ENCODE results near the gene ARHGAP26.

DNA sequence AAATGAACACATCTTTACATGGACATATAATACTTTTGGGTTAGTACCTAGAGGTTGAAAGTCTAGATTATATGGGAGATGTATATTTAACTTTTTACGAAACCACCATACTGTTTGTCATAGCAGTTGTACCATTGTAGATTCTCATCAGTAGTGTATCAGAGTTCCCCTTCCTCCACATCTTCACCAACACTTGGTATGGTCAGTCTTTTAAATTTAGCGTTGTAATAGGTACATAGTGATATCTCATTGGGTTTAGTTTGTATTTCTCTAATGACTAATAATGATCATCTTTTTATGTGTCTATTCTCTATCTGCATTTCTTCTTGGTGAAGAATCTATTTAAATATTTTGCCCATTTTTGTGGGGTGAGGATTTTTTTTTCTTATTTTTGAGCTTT lies 495.8 kb downstream of the ARHGAP26 start:
- TF ChIP-seq, protein P1, sequence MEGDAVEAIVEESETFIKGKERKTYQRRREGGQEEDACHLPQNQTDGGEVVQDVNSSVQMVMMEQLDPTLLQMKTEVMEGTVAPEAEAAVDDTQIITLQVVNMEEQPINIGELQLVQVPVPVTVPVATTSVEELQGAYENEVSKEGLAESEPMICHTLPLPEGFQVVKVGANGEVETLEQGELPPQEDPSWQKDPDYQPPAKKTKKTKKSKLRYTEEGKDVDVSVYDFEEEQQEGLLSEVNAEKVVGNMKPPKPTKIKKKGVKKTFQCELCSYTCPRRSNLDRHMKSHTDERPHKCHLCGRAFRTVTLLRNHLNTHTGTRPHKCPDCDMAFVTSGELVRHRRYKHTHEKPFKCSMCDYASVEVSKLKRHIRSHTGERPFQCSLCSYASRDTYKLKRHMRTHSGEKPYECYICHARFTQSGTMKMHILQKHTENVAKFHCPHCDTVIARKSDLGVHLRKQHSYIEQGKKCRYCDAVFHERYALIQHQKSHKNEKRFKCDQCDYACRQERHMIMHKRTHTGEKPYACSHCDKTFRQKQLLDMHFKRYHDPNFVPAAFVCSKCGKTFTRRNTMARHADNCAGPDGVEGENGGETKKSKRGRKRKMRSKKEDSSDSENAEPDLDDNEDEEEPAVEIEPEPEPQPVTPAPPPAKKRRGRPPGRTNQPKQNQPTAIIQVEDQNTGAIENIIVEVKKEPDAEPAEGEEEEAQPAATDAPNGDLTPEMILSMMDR (conservative IDR thresholded peaks at IDR 0.05; ENCODE audit: low read depth, low read length): no peak
- no peak for TF ChIP-seq POLR2A (IDR thresholded peaks at IDR 0.05; ENCODE audit: low read depth, low read length)
- TF ChIP-seq SMC3 (IDR thresholded peaks at IDR 0.05; ENCODE audit: low read depth, low read length): no peak
- TF ChIP-seq RAD21 (IDR thresholded peaks at IDR 0.05; ENCODE audit: low read length): no peak
- TF ChIP-seq CEBPB (IDR thresholded peaks at IDR 0.05; ENCODE audit: low read depth, low read length): no peak
- TF ChIP-seq MXI1 (IDR thresholded peaks at IDR 0.05; ENCODE audit: borderline replicate concordance, low read depth, low read length): no peak
- TF ChIP-seq RCOR1 (IDR thresholded peaks at IDR 0.05; ENCODE audit: insufficient replicate concordance, low read length): no peak
- TF ChIP-seq, protein P2, sequence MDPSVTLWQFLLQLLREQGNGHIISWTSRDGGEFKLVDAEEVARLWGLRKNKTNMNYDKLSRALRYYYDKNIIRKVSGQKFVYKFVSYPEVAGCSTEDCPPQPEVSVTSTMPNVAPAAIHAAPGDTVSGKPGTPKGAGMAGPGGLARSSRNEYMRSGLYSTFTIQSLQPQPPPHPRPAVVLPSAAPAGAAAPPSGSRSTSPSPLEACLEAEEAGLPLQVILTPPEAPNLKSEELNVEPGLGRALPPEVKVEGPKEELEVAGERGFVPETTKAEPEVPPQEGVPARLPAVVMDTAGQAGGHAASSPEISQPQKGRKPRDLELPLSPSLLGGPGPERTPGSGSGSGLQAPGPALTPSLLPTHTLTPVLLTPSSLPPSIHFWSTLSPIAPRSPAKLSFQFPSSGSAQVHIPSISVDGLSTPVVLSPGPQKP (IDR thresholded peaks at IDR 0.05; ENCODE audit: borderline replicate concordance, low read depth, low read length): no peak
- TF ChIP-seq, protein P3, sequence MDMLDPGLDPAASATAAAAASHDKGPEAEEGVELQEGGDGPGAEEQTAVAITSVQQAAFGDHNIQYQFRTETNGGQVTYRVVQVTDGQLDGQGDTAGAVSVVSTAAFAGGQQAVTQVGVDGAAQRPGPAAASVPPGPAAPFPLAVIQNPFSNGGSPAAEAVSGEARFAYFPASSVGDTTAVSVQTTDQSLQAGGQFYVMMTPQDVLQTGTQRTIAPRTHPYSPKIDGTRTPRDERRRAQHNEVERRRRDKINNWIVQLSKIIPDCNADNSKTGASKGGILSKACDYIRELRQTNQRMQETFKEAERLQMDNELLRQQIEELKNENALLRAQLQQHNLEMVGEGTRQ (IDR thresholded peaks at IDR 0.05; ENCODE audit: low read depth, low read length): no peak
- no peak for TF ChIP-seq MAFK (IDR thresholded peaks at IDR 0.05; ENCODE audit: low read depth, low read length)
- no peak for TF ChIP-seq CHD1 (IDR thresholded peaks at IDR 0.05; ENCODE audit: low read depth, low read length)
- TF ChIP-seq MAZ (IDR thresholded peaks at IDR 0.05; ENCODE audit: borderline replicate concordance, low read depth, low read length): no peak
